Heart left ventricle (tissue), 16 donors: ENCODE results near the gene KCNJ6. TPM values are rescaled to one million over a fixed set of nuclear protein-coding genes. Genes with fewer than 3 reads are reported as not detected.
"Not testable (repeated sequence)": the region's sequence is repeated elsewhere in the genome, so short reads cannot be mapped to it uniquely, and the experiment has no call there.

Source experiments
- ATAC-seq, 4 donors: fragments of 200-7000 bp; cut with Tn5 transposase; one replicate each; pipeline ENCODE4 v1.9.1; 2020 to 2022; ENCODE audit warnings: moderate library complexity in 4 of 4, mild to moderate bottlenecking in 3 of 4, moderate number of reproducible peaks in 1 of 4
- DNase-seq, 5 donors: peaks; one replicate each; pipeline ENCODE4 v3.0.0-alpha.2; 2020
- H3K27ac ChIP-seq, 12 donors: fragments of 200-600 bp; sonication (generic) in 4 of 12; one replicate each; pipeline versions ENCODE4 v1.5.0 to v1.8.0; 2016 to 2022; ENCODE audit warnings: mild to moderate bottlenecking in 2 of 12
- H3K27me3 ChIP-seq, 9 donors: fragments of 200-600 bp; sonication (generic) in 2 of 9; one replicate each; pipeline versions ENCODE4 v1.5.1 to v1.8.0; 2016 to 2022; ENCODE audit warnings: mild to moderate bottlenecking in 3 of 9
- H3K36me3 ChIP-seq, 9 donors: fragments of 200-600 bp; sonication (generic) in 2 of 9; one replicate each; pipeline versions ENCODE4 v1.5.0 to v1.8.0; 2018 to 2022; ENCODE audit warnings: mild to moderate bottlenecking in 2 of 9
- H3K4me1 ChIP-seq, 12 donors: fragments of 200-600 bp; sonication (generic) in 4 of 12; one replicate each; pipeline versions ENCODE4 v1.5.0 to v1.8.0; 2016 to 2022; ENCODE audit warnings: mild to moderate bottlenecking in 3 of 12
- H3K4me3 ChIP-seq, 12 donors: fragments of 200-600 bp; sonication (generic) in 4 of 12; one replicate each; pipeline versions ENCODE4 v1.5.0 to v1.8.0; 2017 to 2022; ENCODE audit warnings: mild to moderate bottlenecking in 9 of 12, moderate library complexity in 4 of 12
- H3K9me3 ChIP-seq, 12 donors: fragments of 200-600 bp; sonication (generic) in 4 of 12; one replicate each; pipeline versions ENCODE4 v1.5.0 to v1.8.0; 2016 to 2022; ENCODE audit warnings: mild to moderate bottlenecking in 1 of 12
- CTCF ChIP-seq, 12 donors: fragments of 200-600 bp; sonication (generic) in 4 of 12; IDR thresholded peaks; one replicate each; pipeline versions ENCODE4 v1.5.0 to v1.8.0; 2018 to 2022; ENCODE audit warnings: antibody characterized with exemption in 12 of 12, mild to moderate bottlenecking in 5 of 12
- POLR2A ChIP-seq, 2 donors: fragments of 450-650 bp; IDR thresholded peaks; one replicate each; pipeline ENCODE4 v1.6.1; 2017; ENCODE audit warnings: antibody characterized with exemption in 2 of 2, mild to moderate bottlenecking in 2 of 2, moderate library complexity in 2 of 2
- WGBS, 4 donors: extraction: QIAGEN DNeasy Blood & Tissue Kit in 2 of 4; methylation state at CpG; one replicate each; pipeline versions ENCODE4 v1.1.5 to v1.1.7; 2013 to 2018; 5-methylcytosine and 5-hydroxymethylcytosine counted together
- intact Hi-C, 10 donors: fragments of 100-400 bp; cut with DNase I; formaldehyde crosslinking; loops; one replicate each; pipeline versions ENCODE4 v1.11.1 to v1.14.2; 2022
- polyA plus RNA-seq, 2 donors: library from polyadenylated mRNA; stranded (reverse); fragments of 200-250 nt; gene quantifications; one replicate each; pipeline ENCODE4 v1.2.3, GENCODE V29; 2013
- total RNA-seq, 9 donors: library from RNA; depleted of rRNA in 2 of 9; stranded (reverse); fragments of >200 nt in 2 of 9; fragmentation: NEBNext Ultra II Directional in 3 of 9; extraction: Animal tissue kit (Norgen Biotek cat#: 25700) in 3 of 9; gene quantifications; one replicate each; pipeline versions ENCODE4 v1.1.0 to v1.2.4, GENCODE V29; 2016 to 2023
- donor health status: ischemic (EF 13 %, LVEDD 7.1; RV severe dilation, severe dysfunction).
- donor health status: healthy with polysubstance abuse.
- donor health status: DM: no; HTN: yes; CAD: no.
- donor health status: DM: no; HTN: no; CAD: no.
- donor health status: ischemic (EF 25% LVEDD 6.9; RV normal size, moderate dysfunction).
- donor health status: ischemic (EF 25% LVEDD 5.7; RV mildly dilated, moderate dysfunction).
- donor health status: healthy.
- donor health status: DM: yes; HTN: yes; CAD: no.
- donor health status: ischemic (EF 35%, LVEDD 5.7; RV mildly dilated, moderate dysfunction).
- donor health status: nonischemic (EF 11% LVEDD 7.7; RV severe dilation, severe dysfunction).
- donor health status: DM: yes; HTN: yes; CAD: no.
- donor health status: PGD.
- donor health status: ischemic (EF 29% LVEDD 5.4; RV normal size, mild dysfunction).
- donor health status: nonischemic (EF 23%, LVEDD 6.1; RV moderate dilation, normal function).

KCNJ6 gene
- total and polyA plus RNA-seq, 11 donors, result not detected

GRCh38 chr21:37717534-37717933, 198.7 kb downstream of the KCNJ6 start:
- Histone ChIP-seq H3K4me1 (no peaks in the 10 kb centered on the region), H3K27ac (no peak overlapping the region), H3K36me3 (no peaks in the 10 kb centered on the region), H3K9me3 (no peaks in the 10 kb centered on the region), H3K4me3 (no peak overlapping the region), H3K27me3 (no peaks in the 10 kb centered on the region)
- ATAC-seq (no peak), DNase-seq (no peak)
- intact Hi-C loops, result loop anchor here in 4 of 10 donors (10.0 kb wide), 3 partner anchors 197 to 637 kb away; partner anchors contain the start of gene KCNJ6 (in 2 of the 4)
- no peak for TF ChIP-seq CTCF (IDR thresholded peaks at IDR 0.05)
- TF ChIP-seq POLR2A (IDR thresholded peaks at IDR 0.05), result no peak
- WGBS, 4 donors, result 68 to 94% (median 94%) methylated on average over 4 of the region's 4 CpGs

- not testable (repeated sequence) for H3K9me3 ChIP-seq, H3K27me3 ChIP-seq, DNase-seq, H3K27ac ChIP-seq, H3K4me3 ChIP-seq, ATAC-seq, H3K36me3 ChIP-seq
- intact Hi-C loops, result loop anchor here (1.0 to 10.0 kb wide), 9 partner anchors 202 to 645 kb away; partner anchors contain the start of gene KCNJ6 (in 8 of the 10)
- peaks cover 0 to 19% (median 6%) of the 10 kb centered on the region in 12 donors for H3K4me1 ChIP-seq
These were observed 203.7 kb downstream of the KCNJ6 start for GRCh38 chr21:37712569-37712934.

GRCh38 chr21:37711836-37712568, 204.3 kb downstream of the KCNJ6 start:
- Histone ChIP-seq H3K4me3 (no peak overlapping the region), H3K27me3 (no peaks in the 10 kb centered on the region), H3K36me3 (no peaks in the 10 kb centered on the region), H3K9me3 (no peaks in the 10 kb centered on the region), H3K27ac (peak overlapping the region in 5 of 12 donors; percentile 23 to 66 (median 45)), H3K4me1 (peaks cover 0 to 19% (median 6%) of the 10 kb centered on the region in 12 donors)
- TF ChIP-seq POLR2A (IDR thresholded peaks at IDR 0.05) (no peak), CTCF (IDR thresholded peaks at IDR 0.05) (peak; percentile 62 to 87 (median 78))
- peak; percentile 82 to 85 (median 84) for ATAC-seq
- intact Hi-C loops, result loop anchor here (1.0 to 10.0 kb wide), 9 partner anchors 203 to 645 kb away; partner anchors contain the start of gene KCNJ6 (in 10 of the 10)
- WGBS, 4 donors, result 40 to 50% (median 45%) methylated on average over 3 of the region's 3 CpGs
- peak; percentile 57 to 76 (median 68) for DNase-seq

- no peak for TF ChIP-seq POLR2A (IDR thresholded peaks at IDR 0.05)
- no peak for TF ChIP-seq CTCF (IDR thresholded peaks at IDR 0.05)
- intact Hi-C loops, result loop anchor here (2.0 to 10.0 kb wide), 7 partner anchors 203 to 646 kb away; partner anchors contain the start of gene KCNJ6 (in 9 of the 10)
- ATAC-seq (peak in 2 of 4 donors; percentile 16 to 19), DNase-seq (no peak)
- no peaks in the 10 kb centered on the region for H3K36me3 ChIP-seq
- H3K27ac ChIP-seq, result peak overlapping the region in 10 of 12 donors; percentile 20 to 68 (median 48)
- H3K9me3 ChIP-seq, result peaks cover 0 to 3% (median 0%) of the 10 kb centered on the region in 12 donors
- 59 to 71% (median 67%) methylated on average over 9 of the region's 9 CpGs for WGBS, 4 donors
- H3K4me3 ChIP-seq, result no peak overlapping the region
- H3K27me3 ChIP-seq, result no peaks in the 10 kb centered on the region
- peaks cover 0 to 19% (median 6%) of the 10 kb centered on the region in 12 donors for H3K4me1 ChIP-seq
These were observed 204.9 kb downstream of the KCNJ6 start for GRCh38 chr21:37711286-37711829.
